Astrocyte of the spinal cord (primary cell): ENCODE results near the gene TSPAN33.

Experiments
- DNase-seq: peaks from one replicate; pipeline ENCODE4 v3.0.0; 2011; ENCODE audit warnings: low read depth, low spot score
- H3K4me3 ChIP-seq: 2 replicates; pipeline ENCODE4 v1.5.1; 2011; ENCODE audit warnings: low read depth, mild to moderate bottlenecking, low read length, moderate library complexity
- CTCF ChIP-seq: IDR thresholded peaks from 2 replicates; pipeline ENCODE4 v1.5.1; 2012; ENCODE audit warnings: low read depth, mild to moderate bottlenecking, low read length, inconsistent platforms
- in situ Hi-C: cut with HindIII; loops from 2 replicates; pipeline ENCODE4 v1.10.0; 2017; ENCODE audit warnings: low sequenced_read_pairs

The TSPAN33 gene

GRCh38 chr7:129205987-129206785 is 61.7 kb downstream of the TSPAN33 start:
- in situ Hi-C loops: no loop called here
- no peak for DNase-seq
- no peak for TF ChIP-seq CTCF
- no peak overlapping the region for H3K4me3 ChIP-seq

- TF ChIP-seq CTCF: no peak
- H3K4me3 ChIP-seq: no peak overlapping the region
- in situ Hi-C loops: no loop called here
- no peak for DNase-seq
Observed at GRCh38 chr7:129208667-129209066, 64.2 kb downstream of the TSPAN33 start.

GRCh38 chr7:129209067-129209926 is 64.8 kb downstream of the TSPAN33 start:
- in situ Hi-C loops: no loop called here
- no peak for DNase-seq
- no peak for TF ChIP-seq CTCF
- H3K4me3 ChIP-seq: no peak overlapping the region

- no peak overlapping the region for H3K4me3 ChIP-seq
- peak; percentile 91 for TF ChIP-seq CTCF
- in situ Hi-C loops: no loop called here
- peak; percentile 45 for DNase-seq
Observed at GRCh38 chr7:129210256-129210988, 65.9 kb downstream of the TSPAN33 start.

- no peak for DNase-seq
- in situ Hi-C loops: no loop called here
- no peak for TF ChIP-seq CTCF
- no peak overlapping the region for H3K4me3 ChIP-seq
Observed at GRCh38 chr7:129210989-129211312, 66.4 kb downstream of the TSPAN33 start.

- no peak overlapping the region for H3K4me3 ChIP-seq
- TF ChIP-seq CTCF: no peak
- DNase-seq: no peak
- in situ Hi-C loops: no loop called here
Observed at GRCh38 chr7:129212126-129212525, 67.6 kb downstream of the TSPAN33 start.
